OCI-LY1 (cell line): ENCODE results near the gene RUNX3.

Experiments
- H2AFZ ChIP-seq: fragments of 200-600 bp; sonication (generic), shearing (Covaris generic); 2 replicates; pipeline ENCODE4 v1.6.0; 2014; ENCODE audit warnings: antibody characterized with exemption, mild to moderate bottlenecking, low read length
- H3F3A ChIP-seq: fragments of 200-600 bp; sonication (generic), shearing (Covaris generic); 2 replicates; pipeline ENCODE4 v1.6.0; 2014; ENCODE audit warnings: mild to moderate bottlenecking, antibody characterized with exemption, low read length, moderate library complexity; ENCODE audit not compliant: insufficient read depth
- H3K27ac ChIP-seq: fragments of 200-600 bp; sonication (generic); 2 replicates; pipeline ENCODE4 v1.5.1; 2014; ENCODE audit warnings: low read length, mixed run types, mild to moderate bottlenecking, low read depth; ENCODE audit not compliant: poor library complexity, severe bottlenecking
- H3K27me3 ChIP-seq: fragments of 200-600 bp; sonication (generic); 2 replicates; pipeline ENCODE4 v1.6.0; 2014; ENCODE audit warnings: antibody characterized with exemption, mild to moderate bottlenecking, low read length, moderate library complexity; ENCODE audit not compliant: insufficient read depth
- H3K36me3 ChIP-seq: fragments of 200-600 bp; sonication (generic); 2 replicates; pipeline ENCODE4 v1.6.1; 2014; ENCODE audit warnings: mild to moderate bottlenecking, antibody characterized with exemption, low read length, moderate library complexity, mixed read lengths; ENCODE audit not compliant: insufficient read depth
- H3K4me1 ChIP-seq: fragments of 200-600 bp; sonication (generic); 2 replicates; pipeline ENCODE4 v1.5.1; 2014; ENCODE audit warnings: mild to moderate bottlenecking, low read length, moderate library complexity; ENCODE audit not compliant: insufficient read depth, severe bottlenecking
- H3K4me2 ChIP-seq: fragments of 200-600 bp; sonication (generic), shearing (Covaris generic); 2 replicates; pipeline ENCODE4 v1.6.1; 2014; ENCODE audit warnings: low read length
- H3K4me3 ChIP-seq: fragments of 200-600 bp; sonication (generic); 2 replicates; pipeline ENCODE4 v1.5.1; 2014; ENCODE audit warnings: low read length, low read depth, mild to moderate bottlenecking, mixed read lengths; ENCODE audit not compliant: poor library complexity, severe bottlenecking
- H3K79me2 ChIP-seq: fragments of 200-600 bp; shearing (Covaris generic); 2 replicates; pipeline ENCODE4 v1.6.1; 2016; ENCODE audit warnings: mixed run types, low read length, mixed read lengths; ENCODE audit not compliant: insufficient read depth
- H3K9ac ChIP-seq: fragments of 200-600 bp; sonication (generic), shearing (Covaris generic); 2 replicates; pipeline ENCODE4 v1.6.1; 2014; ENCODE audit warnings: mild to moderate bottlenecking, low read length, mixed read lengths
- H3K9me2 ChIP-seq: fragments of 200-600 bp; sonication (generic), shearing (Covaris generic); 2 replicates; pipeline ENCODE4 v1.6.1; 2014; ENCODE audit warnings: low read depth, mild to moderate bottlenecking, low read length, mixed read lengths
- H3K9me3 ChIP-seq: fragments of 200-600 bp; shearing (Covaris generic); 2 replicates; pipeline ENCODE4 v1.6.1; 2014; ENCODE audit warnings: low read length, mixed read lengths
- H4K20me1 ChIP-seq: fragments of 200-600 bp; sonication (generic), shearing (Covaris generic); 2 replicates; pipeline ENCODE4 v1.6.0; 2016; ENCODE audit warnings: mild to moderate bottlenecking, low read length; ENCODE audit not compliant: insufficient read depth
- EZH2 ChIP-seq: fragments of 200-600 bp; sonication (generic), shearing (Covaris generic); IDR thresholded peaks from 2 replicates; pipeline ENCODE4 v1.8.0; 2017; ENCODE audit warnings: borderline replicate concordance, mixed run types, mild to moderate bottlenecking, antibody characterized with exemption, low read length, moderate library complexity, mixed read lengths
- TF ChIP-seq, protein P1 (sequence below): fragments of 200-600 bp; sonication (generic), shearing (Covaris generic); IDR thresholded peaks from 2 replicates; pipeline ENCODE4 v1.5.1; 2017; ENCODE audit warnings: mild to moderate bottlenecking, antibody characterized with exemption, low read length, moderate library complexity, mixed read lengths

The RUNX3 gene

DNA sequence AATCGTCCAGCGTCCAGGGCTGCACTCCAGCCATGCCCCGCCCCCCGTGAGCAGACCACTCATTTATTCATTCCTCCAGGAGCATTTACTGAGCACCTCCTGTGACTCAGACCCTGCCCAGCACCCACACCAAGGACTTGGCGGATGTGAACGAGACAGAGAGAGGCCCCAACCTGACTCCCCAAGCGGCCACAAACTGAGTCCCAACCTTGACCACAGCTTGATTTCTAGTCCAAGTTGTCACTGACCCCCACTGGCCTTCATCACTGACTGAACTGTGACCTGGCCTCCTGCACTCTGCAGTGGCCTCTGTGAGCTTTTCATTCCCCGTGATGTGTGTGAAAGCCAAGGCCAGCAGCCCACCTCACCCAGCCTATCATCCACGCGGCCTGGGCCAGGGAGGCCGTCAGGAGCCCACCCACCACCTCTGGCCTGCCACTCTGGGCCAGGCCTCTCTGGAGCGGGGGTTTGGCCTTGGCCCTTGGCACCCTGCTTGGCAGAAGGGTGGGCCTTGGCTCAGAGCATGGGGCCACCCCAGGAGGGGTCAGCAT lies 19.3 kb upstream of the RUNX3 start:
- Histone ChIP-seq H3K4me3 (no peak overlapping the region), H3K79me2 (no peaks in the 10 kb centered on the region), H3K9me2 (no peaks in the 10 kb centered on the region), H3K9ac (no peak overlapping the region), H3F3A (no peaks in the 10 kb centered on the region), H3K27ac (no peak overlapping the region), H3K27me3 (peaks cover 8% of the 10 kb centered on the region; the same call in 1 of the 2 replicates), H3K4me1 (no peaks in the 10 kb centered on the region), H3K4me2 (no peak overlapping the region), H4K20me1 (no peaks in the 10 kb centered on the region), H2AFZ (no peak overlapping the region), H3K9me3 (no peaks in the 10 kb centered on the region), H3K36me3 (no peaks in the 10 kb centered on the region)
- no peak for TF ChIP-seq EZH2
- TF ChIP-seq, protein P1, sequence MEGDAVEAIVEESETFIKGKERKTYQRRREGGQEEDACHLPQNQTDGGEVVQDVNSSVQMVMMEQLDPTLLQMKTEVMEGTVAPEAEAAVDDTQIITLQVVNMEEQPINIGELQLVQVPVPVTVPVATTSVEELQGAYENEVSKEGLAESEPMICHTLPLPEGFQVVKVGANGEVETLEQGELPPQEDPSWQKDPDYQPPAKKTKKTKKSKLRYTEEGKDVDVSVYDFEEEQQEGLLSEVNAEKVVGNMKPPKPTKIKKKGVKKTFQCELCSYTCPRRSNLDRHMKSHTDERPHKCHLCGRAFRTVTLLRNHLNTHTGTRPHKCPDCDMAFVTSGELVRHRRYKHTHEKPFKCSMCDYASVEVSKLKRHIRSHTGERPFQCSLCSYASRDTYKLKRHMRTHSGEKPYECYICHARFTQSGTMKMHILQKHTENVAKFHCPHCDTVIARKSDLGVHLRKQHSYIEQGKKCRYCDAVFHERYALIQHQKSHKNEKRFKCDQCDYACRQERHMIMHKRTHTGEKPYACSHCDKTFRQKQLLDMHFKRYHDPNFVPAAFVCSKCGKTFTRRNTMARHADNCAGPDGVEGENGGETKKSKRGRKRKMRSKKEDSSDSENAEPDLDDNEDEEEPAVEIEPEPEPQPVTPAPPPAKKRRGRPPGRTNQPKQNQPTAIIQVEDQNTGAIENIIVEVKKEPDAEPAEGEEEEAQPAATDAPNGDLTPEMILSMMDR = no peak

DNA sequence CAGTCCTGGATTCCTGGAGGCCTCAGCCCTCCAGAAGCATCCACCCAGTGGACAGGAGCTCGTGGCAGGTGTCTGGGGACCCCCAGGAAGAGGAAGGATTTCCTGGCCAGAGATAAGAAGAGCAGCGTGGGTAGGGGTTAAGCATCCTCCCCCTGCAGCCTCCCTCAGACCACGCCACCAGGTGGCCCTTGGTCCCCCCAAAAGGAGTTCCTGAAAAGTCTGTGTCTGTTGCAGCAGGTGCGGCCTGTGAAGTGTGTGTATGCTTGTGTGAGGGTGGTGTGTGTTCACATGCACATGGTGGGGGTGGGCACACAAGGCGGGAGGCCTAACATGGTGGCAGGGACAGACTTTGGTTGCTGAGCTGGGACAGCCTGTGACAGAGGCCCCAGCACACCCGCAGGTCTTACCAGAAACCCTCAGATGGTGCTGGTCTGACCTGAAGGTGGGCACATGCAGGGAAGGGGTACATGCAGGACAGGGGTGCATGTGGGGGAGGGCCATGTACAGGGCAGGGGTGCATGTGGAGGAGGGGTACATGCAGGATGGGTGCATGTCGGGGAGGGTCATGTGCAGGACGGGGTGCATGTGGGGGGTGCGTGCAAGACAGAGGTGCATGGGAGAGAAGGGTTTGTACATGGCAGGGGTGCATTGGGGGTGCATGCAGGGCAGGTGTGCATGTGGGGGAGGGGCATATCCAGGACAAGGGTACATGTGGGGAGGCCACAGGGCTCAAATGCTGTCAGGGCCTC lies 18.2 kb upstream of the RUNX3 start:
- H3K36me3 ChIP-seq = no peaks in the 10 kb centered on the region
- no peak overlapping the region for H3K27ac ChIP-seq
- H3K9ac ChIP-seq = no peak overlapping the region
- no peak overlapping the region for H3K4me2 ChIP-seq
- H3K9me2 ChIP-seq = no peaks in the 10 kb centered on the region
- peaks cover 11% of the 10 kb centered on the region; the same call in 1 of the 2 replicates for H3K27me3 ChIP-seq
- no peaks in the 10 kb centered on the region for H3K4me1 ChIP-seq
- H3K4me3 ChIP-seq = no peak overlapping the region
- H3F3A ChIP-seq = no peaks in the 10 kb centered on the region
- H4K20me1 ChIP-seq = no peaks in the 10 kb centered on the region
- no peaks in the 10 kb centered on the region for H3K9me3 ChIP-seq
- no peaks in the 10 kb centered on the region for H3K79me2 ChIP-seq
- TF ChIP-seq, protein P1 = no peak; the same call in 1 of the 2 replicates
- TF ChIP-seq EZH2 = no peak
- no peak overlapping the region for H2AFZ ChIP-seq

DNA sequence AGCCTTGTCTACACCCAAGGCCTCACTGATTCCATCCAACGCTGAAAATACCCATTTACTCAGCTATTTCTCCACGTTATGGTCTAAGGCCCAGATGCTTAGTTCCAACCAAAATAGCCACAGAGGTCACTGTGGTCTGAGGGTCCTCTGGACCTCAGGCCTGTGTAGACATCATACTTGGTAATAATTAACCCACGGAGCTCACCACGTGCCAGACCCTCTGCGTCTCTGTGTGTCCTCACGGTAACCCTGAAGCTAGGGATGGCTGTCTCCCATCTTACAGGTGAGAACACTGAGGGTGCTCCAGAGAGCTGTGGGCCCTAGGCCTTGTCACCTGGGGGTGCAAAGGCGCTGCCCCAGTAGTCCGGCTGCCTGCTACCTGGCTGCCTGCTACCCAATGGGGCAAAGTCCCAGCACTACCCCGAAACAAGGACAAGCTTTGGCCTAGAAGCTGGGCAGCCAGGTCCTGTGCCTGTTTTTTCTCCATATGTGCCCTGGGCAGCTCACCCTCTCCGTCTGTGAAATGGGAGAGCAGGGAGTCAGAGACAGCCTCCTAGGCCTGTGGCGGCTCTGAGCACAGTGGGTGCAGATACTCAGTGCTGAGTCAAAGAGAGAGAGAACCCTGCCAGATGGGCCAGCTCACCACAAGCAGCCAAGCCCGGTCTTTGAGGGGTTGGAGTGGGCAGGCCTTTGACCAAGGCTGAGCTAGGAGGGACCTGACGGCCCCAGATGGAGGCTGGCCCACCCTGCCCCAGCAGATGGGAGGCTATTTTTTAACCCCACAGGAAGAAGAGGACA lies 17.0 kb upstream of the RUNX3 start:
- no peak overlapping the region for H3K4me3 ChIP-seq
- TF ChIP-seq, protein P1 = no peak
- no peak for TF ChIP-seq EZH2
- no peaks in the 10 kb centered on the region for H3F3A ChIP-seq
- no peak overlapping the region for H2AFZ ChIP-seq
- no peaks in the 10 kb centered on the region for H3K9me2 ChIP-seq
- no peaks in the 10 kb centered on the region for H3K36me3 ChIP-seq
- no peak overlapping the region for H3K9ac ChIP-seq
- no peaks in the 10 kb centered on the region for H4K20me1 ChIP-seq
- H3K79me2 ChIP-seq = no peaks in the 10 kb centered on the region
- H3K27me3 ChIP-seq = peaks cover 5% of the 10 kb centered on the region; the same call in 1 of the 2 replicates
- H3K27ac ChIP-seq = no peak overlapping the region
- no peaks in the 10 kb centered on the region for H3K4me1 ChIP-seq
- H3K9me3 ChIP-seq = no peaks in the 10 kb centered on the region
- no peak overlapping the region for H3K4me2 ChIP-seq
